GF-D8 (cell line): ENCODE results near the gene NTRK3.
"Not testable (repeated sequence)": the region's sequence is repeated elsewhere in the genome, so short reads cannot be mapped to it uniquely, and the experiment has no call there.

Experiments
- DNase-seq: peaks from one replicate; lab custom pipeline; 2025; lab: John Stamatoyannopoulos, UW

The NTRK3 gene

DNA sequence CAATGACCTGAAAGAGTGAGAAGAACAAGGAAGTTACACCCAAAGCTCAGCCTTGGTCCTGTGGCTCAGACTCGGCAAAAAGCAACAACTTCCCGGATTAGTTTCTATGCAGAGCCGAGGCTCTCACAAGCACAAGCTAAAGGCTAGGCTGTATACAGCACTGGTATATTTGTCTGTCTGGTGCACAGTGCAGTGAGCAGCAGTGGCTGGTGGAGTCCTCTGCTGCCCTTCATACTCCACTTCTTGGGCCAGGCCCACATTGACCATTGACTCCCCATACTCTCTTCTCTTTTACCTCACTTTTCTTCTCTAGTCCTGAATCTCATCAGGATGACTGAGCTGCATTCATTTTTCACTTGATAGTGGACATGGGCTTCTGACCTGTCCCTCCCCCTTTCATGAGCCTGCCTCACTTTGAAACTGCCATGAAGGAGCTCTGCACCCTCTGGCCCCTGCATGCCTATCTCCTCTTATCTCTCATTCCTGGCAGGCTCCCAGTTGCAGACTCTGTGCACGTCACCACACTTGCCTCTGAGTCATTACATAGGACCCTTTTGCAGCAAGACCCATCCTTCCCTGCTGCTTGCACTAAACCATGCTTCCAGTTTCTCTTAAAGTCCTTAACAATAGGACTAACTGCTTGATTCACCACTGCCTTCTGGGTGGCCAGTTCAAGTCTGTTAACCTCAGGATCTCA is 379.3 kb downstream of the NTRK3 start:
- no peak for DNase-seq

DNA sequence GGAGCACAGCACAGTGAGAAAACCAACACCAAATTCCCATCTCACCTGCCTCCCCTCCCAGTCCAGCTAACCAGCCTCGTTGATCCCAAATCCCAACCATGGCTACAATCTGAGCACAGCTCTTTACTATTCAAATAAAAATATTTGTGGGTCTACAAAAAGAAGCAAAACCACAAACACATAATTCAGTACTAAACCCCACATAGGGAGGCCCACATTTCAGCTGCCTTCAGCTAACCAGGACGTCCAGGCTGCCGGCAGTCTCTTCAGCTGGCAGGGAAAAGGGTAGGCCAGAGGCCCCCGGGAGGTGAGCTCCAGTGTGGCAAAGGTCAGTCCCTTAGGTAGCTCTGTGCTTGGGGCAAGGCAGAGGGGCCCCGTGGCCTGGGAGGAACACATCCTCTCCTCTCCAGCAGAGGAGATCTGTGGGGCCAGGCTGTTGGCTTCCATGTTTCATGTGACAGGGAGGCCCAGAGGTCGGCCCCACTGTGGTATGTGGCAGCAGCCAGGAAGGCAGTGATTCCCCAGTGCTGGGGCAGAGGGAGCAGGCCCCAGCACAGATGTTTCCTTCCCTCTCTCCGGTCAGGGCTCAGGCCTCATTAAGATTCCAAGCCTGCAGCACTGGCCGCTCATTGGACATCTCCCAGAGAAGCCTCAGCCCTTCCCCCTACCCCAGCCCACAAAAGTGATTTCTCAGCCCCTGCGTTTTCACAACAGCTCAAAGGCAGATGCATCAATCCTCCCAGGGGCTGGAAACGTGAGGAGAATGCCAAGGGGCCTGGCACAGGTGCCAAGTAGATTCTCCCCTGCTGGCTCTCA is 381.4 kb downstream of the NTRK3 start:
- DNase-seq = no peak

- no peak for DNase-seq
Measured at GRCh38 chr15:87873516-87873915, 383.0 kb downstream of the NTRK3 start.

DNA sequence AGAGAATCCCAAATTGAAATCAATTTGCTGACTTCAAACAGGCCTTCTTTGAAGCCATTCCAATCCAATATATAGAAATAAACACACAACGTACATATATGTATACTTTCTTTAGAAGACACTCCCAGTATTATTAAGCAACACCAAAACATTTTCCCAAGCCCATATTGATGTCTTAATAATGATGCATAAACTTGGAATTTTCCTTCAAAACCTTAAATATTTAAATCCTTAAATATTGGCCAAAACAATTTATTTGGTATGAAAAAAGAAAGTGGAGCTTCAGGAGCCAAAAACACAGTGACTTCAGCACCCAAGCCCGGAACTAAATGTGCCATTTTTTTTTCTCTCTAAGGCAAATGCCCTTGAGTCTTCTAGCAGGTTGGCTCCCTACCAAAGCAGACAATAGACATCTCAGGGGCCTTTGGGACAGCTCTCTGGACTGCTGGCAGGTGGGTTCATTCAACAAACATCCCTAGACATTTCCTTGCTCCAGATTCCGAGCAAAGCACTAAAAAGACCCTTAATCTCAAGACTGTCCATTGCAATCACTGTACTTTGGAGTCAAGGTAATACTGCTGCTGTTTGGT is 384.7 kb downstream of the NTRK3 start:
- no peak for DNase-seq

- DNase-seq = no peak
Measured at GRCh38 chr15:87871258-87871681, 385.3 kb downstream of the NTRK3 start.

- no peak for DNase-seq
Measured at GRCh38 chr15:87866961-87867360, 389.6 kb downstream of the NTRK3 start.

- no peak for DNase-seq
Measured at GRCh38 chr15:87863152-87863551, 393.4 kb downstream of the NTRK3 start.

- no peak for DNase-seq
Measured at GRCh38 chr15:87860743-87861142, 395.8 kb downstream of the NTRK3 start.

DNA sequence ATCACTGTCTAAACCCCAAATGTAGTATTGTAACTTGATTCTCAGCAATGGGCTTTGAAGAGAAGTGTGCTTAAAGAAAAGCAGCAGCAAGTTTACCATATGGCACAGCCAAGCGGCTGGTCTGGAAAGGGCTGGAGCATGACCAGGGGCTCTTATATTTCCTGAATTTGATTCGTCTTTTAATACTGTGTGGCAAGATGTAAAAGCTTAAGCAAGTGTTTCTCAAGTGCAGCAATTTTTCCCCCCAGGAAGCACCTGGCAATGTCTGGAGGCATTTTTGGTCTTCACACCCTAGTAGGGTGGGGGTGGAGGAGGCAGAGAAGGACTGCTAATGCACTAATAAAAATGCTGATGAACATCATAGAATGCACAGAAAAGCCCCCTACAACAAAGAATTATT is 397.9 kb downstream of the NTRK3 start:
- DNase-seq = no peak

GRCh38 chr15:87851497-87851896 is 405.0 kb downstream of the NTRK3 start:
- no peak for DNase-seq

DNA sequence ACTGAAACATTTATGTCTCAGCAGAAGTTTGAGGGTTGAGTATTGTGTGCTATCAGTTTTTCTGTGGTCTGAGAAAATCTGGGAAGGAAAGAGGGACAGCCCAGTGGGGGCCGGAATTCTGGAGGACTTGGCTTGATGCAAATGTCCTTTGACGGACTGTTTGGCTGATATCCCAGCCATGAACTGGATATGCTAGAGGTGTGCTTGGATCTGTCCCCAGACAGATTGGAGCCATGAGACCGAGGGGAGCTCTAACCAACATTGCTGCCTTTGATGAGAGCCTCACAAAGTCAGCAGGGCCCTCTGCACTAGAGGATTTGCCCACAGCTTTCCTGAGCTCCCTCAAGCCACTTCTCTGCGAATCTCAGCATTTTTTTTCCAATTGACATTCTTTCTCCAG is 405.6 kb downstream of the NTRK3 start:
- no peak for DNase-seq

GRCh38 chr15:87849181-87849580 is 407.4 kb downstream of the NTRK3 start:
- no peak for DNase-seq

DNA sequence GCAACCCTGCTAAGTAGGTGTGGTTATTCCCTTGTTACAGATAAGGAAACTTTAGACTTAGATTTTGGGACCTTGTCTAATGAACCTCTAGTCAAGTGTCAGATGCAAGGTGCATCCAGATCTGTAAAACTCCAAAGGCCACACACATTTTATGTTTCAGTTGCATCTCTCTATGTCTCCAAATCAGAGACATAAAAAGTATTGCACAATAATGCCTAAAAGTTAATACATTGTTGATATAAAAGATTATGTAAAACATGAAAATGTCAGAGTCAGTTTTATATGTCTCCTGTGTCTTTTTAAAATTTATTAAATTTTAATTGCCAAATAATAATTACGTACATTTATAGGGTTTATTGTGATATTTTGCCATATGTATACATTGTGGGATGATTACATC is 408.5 kb downstream of the NTRK3 start:
- DNase-seq = no peak

GRCh38 chr15:87846746-87847145 is 409.8 kb downstream of the NTRK3 start:
- DNase-seq = no peak

GRCh38 chr15:87843312-87843711 is 413.2 kb downstream of the NTRK3 start:
- DNase-seq = no peak

GRCh38 chr15:87841426-87841998 is 415.0 kb downstream of the NTRK3 start:
- no peak for DNase-seq

- DNase-seq = not testable (repeated sequence)
Measured at GRCh38 chr15:87835830-87836229, 420.7 kb downstream of the NTRK3 start.

DNA sequence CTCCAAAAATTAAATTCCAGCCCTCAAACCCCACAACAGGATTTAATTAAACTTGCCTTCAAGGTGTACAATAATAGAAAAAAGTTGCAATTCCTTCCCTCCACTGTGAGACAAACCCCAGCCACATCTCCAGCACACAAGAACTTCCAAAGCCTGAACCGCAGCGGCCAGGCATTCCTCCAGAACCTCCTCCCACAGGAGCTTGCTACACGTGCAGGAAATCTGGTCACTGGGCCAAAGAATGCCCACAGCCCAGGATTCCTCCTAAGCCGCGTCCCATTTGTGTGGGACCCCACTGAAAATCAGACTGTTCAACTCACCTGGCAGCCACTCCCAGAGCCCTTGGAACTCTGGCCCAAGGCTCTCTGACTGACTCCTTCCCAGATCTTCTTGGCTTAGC is 423.2 kb downstream of the NTRK3 start:
- not testable (repeated sequence) for DNase-seq

- no peak for DNase-seq
Measured at GRCh38 chr15:87829332-87830050, 427.0 kb downstream of the NTRK3 start.

GRCh38 chr15:87828608-87829007 is 427.9 kb downstream of the NTRK3 start:
- no peak for DNase-seq

DNA sequence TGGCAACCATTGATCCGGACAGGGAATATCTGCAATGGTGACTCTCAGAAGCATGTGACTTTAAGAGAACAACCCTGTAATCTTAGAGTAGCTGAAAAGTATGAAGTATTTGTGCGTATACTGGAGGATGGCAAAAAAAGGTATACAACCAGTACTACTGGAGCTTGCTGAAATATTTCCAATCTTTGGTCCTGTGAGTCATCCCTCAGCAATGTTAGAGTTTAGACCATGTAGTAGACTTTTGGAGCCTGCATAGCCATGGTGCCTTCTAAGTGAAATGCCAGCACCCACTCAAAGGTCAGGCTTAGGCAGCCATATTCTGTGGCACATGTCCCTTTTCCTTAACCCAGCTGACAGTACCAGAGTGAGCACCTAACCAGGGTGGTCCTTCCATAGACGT is 429.4 kb downstream of the NTRK3 start:
- DNase-seq = no peak

- no peak for DNase-seq
Measured at GRCh38 chr15:87826119-87826747, 430.3 kb downstream of the NTRK3 start.
